GM13977 (cell line): ENCODE data around the gene RERG.
"Not testable (repeated sequence)": the region's sequence is repeated elsewhere in the genome, so short reads cannot be mapped to it uniquely, and the experiment has no call there.

ENCODE experiments used
- DNase-seq: peaks from one replicate; pipeline ENCODE4 v3.0.0; 2012; ENCODE audit warnings: low spot score
- in situ Hi-C: fragments of 300-500 bp; cut with MboI; formaldehyde crosslinking; loops from one replicate; pipeline ENCODE4 v1.12.0; 2022; ENCODE audit warnings: low sequenced_read_pairs, low pct_unique_long_range_greater_than_20kb, mixed read lengths, inconsistent platforms; ENCODE audit not compliant: unreplicated experiment
- TF ChIP-seq, protein P1 (sequence below): IDR thresholded peaks from 2 replicates; pipeline ENCODE4 v1.5.1; 2012; ENCODE audit warnings: mild to moderate bottlenecking, control low read depth; ENCODE audit not compliant: insufficient read depth; ENCODE audit errors: extremely low read depth, missing control alignments

The RERG gene

DNA sequence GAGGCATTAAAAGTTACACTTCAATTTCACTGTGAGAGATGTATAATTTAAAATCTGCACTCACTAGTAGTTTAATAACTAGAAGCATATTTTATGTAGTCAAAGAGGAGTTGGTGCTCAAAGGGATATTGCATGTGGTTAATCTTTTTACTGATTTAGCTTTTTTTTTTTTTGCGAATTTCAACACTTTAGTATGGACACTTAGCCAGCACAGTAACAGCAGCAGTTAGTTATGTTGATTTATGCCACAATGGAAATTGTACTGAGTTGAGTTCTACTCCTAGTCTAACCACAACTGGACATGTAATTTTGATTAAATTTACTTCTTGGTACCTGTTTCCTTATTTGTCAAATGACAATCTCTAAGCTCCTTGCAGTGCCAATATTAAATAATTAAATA lies 104.2 kb downstream of the RERG start:
- in situ Hi-C loops, result no loop called here

DNA sequence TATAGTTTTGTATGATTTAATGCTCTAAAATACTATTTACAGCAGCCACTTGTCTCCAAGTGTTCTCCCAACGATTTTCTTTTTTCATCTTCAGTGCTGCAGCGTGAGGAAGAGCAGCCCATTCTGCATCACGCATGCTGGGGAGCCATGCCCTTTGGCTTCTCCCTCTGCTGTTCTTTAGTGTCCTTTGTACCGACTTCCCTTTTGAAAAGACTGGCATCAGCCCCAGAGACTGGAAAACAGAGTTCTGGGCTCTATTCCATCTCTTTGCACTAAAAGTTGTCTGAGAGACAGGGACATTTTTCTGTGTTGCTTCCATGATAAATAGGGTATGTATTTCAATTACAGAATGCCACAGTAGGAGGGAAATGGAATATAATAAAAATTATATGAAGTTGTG lies 105.1 kb downstream of the RERG start:
- TF ChIP-seq, protein P1, sequence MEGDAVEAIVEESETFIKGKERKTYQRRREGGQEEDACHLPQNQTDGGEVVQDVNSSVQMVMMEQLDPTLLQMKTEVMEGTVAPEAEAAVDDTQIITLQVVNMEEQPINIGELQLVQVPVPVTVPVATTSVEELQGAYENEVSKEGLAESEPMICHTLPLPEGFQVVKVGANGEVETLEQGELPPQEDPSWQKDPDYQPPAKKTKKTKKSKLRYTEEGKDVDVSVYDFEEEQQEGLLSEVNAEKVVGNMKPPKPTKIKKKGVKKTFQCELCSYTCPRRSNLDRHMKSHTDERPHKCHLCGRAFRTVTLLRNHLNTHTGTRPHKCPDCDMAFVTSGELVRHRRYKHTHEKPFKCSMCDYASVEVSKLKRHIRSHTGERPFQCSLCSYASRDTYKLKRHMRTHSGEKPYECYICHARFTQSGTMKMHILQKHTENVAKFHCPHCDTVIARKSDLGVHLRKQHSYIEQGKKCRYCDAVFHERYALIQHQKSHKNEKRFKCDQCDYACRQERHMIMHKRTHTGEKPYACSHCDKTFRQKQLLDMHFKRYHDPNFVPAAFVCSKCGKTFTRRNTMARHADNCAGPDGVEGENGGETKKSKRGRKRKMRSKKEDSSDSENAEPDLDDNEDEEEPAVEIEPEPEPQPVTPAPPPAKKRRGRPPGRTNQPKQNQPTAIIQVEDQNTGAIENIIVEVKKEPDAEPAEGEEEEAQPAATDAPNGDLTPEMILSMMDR, result no peak
- in situ Hi-C loops, result no loop called here
- DNase-seq, result no peak

More for the DNA sequence above, 104.2 kb downstream of the RERG start:
- TF ChIP-seq, protein P1, result no peak
- no peak for DNase-seq

DNA sequence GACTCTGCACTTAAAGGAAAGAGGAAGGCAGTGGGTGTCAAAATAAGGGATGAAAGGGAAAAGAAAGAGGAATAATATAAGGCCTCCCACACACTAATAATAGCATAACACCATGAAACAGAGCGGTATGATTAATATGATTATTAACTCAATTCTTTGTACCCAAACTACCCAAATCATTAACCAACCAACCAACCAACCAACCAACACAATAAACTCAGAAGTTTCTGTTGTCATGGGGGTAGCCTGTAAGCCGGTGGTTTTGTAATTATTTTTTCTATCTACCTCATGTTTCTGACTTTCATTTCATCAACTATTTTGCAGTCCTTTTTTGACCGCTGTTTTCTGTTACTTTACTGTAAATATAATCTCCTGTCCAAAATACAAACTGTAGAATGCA lies 105.8 kb downstream of the RERG start:
- TF ChIP-seq, protein P1, result no peak
- in situ Hi-C loops, result no loop called here
- DNase-seq, result no peak

DNA sequence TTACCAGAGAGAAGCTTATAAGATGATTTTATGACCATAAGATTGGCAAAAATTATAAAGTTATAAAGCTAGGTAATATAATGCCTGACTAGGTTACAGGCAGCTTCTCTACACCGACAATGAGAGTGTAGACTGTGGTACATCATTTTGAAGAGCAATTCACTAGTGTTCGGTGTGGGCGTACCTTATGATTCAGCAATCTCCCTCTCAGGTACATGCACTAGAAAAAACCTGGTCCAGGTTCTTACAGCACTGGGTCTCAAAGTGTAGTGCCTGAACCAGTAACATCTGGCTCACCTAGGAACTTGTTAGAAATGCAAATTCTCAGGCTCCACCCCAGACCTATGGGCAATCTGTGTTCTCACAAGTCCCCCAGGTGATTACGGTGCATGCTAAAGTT lies 106.7 kb downstream of the RERG start:
- DNase-seq, result no peak
- TF ChIP-seq, protein P1, result no peak
- in situ Hi-C loops, result no loop called here

DNA sequence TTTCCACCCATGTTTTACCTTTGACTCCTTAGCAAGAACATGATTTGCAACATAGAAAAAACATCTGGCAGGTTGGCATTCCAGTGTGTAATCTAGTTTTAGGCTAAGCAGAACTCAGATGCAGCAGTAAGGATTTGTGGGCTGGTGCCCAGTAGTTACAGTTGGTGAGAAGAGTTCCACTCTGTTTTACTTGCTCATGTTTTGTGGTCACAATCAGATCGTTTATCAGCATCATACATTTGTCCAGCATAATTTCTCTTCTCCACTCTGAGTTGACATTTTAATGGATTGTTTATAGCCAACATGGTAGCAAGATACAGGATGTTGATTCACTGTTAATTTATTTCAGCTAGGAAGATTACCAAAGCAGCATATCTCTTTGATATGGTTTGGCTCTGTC lies 128.4 kb downstream of the RERG start:
- no peak for DNase-seq
- TF ChIP-seq, protein P1, result no peak
- in situ Hi-C loops, result no loop called here

DNA sequence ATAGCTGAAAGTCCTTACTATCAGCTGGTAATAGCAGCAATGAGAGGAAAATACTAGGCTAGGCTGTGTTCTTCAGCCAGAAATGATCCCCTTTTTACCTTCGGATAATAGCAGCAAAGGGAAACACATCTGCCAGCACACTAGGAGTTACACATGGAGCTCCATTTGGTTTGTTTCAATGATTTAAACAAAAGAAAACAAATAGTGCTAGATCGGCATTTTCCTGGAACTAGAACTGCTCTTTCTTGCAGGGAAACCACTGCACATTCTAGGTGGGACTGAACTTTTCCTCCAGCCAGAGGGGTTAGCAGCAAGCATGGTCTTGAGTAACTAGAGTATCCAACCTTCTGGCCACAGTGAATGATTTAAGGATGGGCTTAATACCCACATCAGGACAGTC lies 130.8 kb downstream of the RERG start:
- in situ Hi-C loops, result no loop called here
- no peak for DNase-seq
- TF ChIP-seq, protein P1, result no peak

DNA sequence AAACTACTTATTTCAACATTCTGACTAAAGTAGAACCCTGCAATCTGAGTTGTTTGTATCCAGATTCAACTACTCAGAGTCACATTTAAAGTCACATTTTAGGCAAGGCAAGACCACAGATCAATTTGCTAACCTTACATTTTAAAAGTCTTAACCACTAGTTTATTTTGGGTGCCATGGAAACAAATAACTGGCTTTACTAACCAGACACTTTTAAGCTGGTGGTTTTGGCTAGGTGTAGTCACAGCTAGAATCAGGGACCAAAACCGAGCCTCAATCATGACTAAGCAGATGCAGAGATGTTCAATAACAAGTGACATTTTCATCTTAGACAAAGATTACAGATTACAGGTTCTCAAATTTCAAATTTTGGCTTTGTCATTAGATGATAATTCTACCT lies 133.1 kb downstream of the RERG start:
- TF ChIP-seq, protein P1, result no peak
- in situ Hi-C loops, result no loop called here
- DNase-seq, result no peak

DNA sequence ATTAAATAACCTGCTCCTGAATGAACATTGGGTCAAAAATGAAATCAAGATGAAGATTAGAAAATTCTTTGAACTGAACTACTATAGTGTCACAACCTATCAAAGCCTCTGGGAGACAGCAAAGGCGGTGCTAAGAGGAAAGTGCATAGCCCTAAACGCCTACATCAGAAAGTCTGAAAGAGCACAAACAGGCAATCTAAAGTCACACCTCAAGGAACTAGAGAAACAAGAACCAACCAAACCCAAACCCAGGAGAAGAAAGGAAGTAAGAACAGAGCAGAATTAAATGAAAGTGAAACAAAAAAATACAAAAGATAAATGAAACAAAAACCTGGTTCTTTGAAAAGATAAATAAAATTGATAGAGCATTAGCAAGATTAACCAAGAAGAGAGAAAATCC lies 143.5 kb downstream of the RERG start:
- DNase-seq, in situ Hi-C loops: not testable (repeated sequence)
